ENCODE results near the gene PKN3.

GRCh38 chr9:128706045-128706444 lies 3.7 kb downstream of the PKN3 start:
- no peak for TF ChIP-seq CTCF (conservative IDR thresholded peaks at IDR 0.05; ENCODE audit: low read length)
- no peak for TF ChIP-seq EZH2phosphoT487 (IDR thresholded peaks at IDR 0.05; ENCODE audit: borderline replicate concordance)
